Thoracic aorta (tissue), 2 donors: Measurements from ENCODE around the gene ALOX12B. TPM values are rescaled to one million over a fixed set of nuclear protein-coding genes. Genes with fewer than 3 reads are reported as not detected.

Source experiments
- ATAC-seq: fragments of 150-250 bp; one replicate; pipeline ENCODE4 v1.8.0; 2017; ENCODE audit warnings: low read depth; ENCODE audit not compliant: insufficient number of reproducible peaks, low FRiP score
- DNase-seq: peaks from one replicate; pipeline ENCODE4 v3.0.0-alpha.2; 2020; ENCODE audit warnings: low spot score
- H3K27ac ChIP-seq, 2 donors: fragments of 200-600 bp; sonication (generic); 1 replicate in 1 of 2; 2 replicates in 1 of 2; pipeline ENCODE4 v1.5.1; 2016; ENCODE audit warnings: mild to moderate bottlenecking in 2 of 2, moderate library complexity in 2 of 2
- H3K27me3 ChIP-seq: fragments of 200-600 bp; sonication (generic); replicated peaks from 2 replicates; pipeline ENCODE4 v1.6.0; 2016; ENCODE audit warnings: mild to moderate bottlenecking; ENCODE audit not compliant: insufficient read depth
- H3K36me3 ChIP-seq: fragments of 200-600 bp; sonication (generic); one replicate; pipeline ENCODE4 v1.5.1; 2016
- H3K4me1 ChIP-seq, 2 donors: fragments of 200-600 bp; sonication (generic); 1 replicate in 1 of 2; 2 replicates in 1 of 2; pipeline versions ENCODE4 v1.5.1 to v1.6.0; 2016; ENCODE audit warnings: low read depth in 2 of 2, mild to moderate bottlenecking in 1 of 2; ENCODE audit not compliant: control insufficient read depth in 1 of 2
- H3K4me3 ChIP-seq: fragments of 200-600 bp; sonication (generic); 2 replicates; pipeline ENCODE4 v1.5.1; 2016; ENCODE audit warnings: mild to moderate bottlenecking
- H3K9me3 ChIP-seq: fragments of 200-600 bp; sonication (generic); 2 replicates; pipeline ENCODE4 v1.5.1; 2016
- total RNA-seq, 2 donors: library from RNA; depleted of rRNA; stranded (reverse); fragments of >200 nt; gene quantifications; one replicate each; pipeline versions ENCODE4 v1.1.0 to v1.2.3, GENCODE V29; 2016
- TF ChIP-seq, protein P1 (sequence below): fragments of 200-600 bp; sonication (generic); IDR thresholded peaks from one replicate; pipeline ENCODE4 v1.5.1; 2019; ENCODE audit warnings: antibody characterized with exemption

ALOX12B gene
- total RNA-seq, 2 donors from 2014 or later, result not detected

GRCh38 chr17:8123695-8124349 lies 36.3 kb upstream of the ALOX12B start, which contains the start of gene HES7:
Gene HES7 (minus strand): TSS chr17:8124106. CDS start chr17:8124084, 22 bp downstream.
- Histone ChIP-seq H3K4me3 (peak within 1 kb of the TSS; percentile 80), H3K27ac (no peak within 1 kb of the TSS), H3K4me1 (peaks cover 44 to 58% of the 10 kb centered on the region in 2 donors), H3K9me3 (no peaks in the 10 kb centered on the region), H3K36me3 (no peaks in the 10 kb centered on the region), H3K27me3 (no peaks in the 10 kb centered on the region)
- TF ChIP-seq, protein P1, sequence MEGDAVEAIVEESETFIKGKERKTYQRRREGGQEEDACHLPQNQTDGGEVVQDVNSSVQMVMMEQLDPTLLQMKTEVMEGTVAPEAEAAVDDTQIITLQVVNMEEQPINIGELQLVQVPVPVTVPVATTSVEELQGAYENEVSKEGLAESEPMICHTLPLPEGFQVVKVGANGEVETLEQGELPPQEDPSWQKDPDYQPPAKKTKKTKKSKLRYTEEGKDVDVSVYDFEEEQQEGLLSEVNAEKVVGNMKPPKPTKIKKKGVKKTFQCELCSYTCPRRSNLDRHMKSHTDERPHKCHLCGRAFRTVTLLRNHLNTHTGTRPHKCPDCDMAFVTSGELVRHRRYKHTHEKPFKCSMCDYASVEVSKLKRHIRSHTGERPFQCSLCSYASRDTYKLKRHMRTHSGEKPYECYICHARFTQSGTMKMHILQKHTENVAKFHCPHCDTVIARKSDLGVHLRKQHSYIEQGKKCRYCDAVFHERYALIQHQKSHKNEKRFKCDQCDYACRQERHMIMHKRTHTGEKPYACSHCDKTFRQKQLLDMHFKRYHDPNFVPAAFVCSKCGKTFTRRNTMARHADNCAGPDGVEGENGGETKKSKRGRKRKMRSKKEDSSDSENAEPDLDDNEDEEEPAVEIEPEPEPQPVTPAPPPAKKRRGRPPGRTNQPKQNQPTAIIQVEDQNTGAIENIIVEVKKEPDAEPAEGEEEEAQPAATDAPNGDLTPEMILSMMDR, result no peak
- DNase-seq, result no peak
- ATAC-seq, result no peak

- Histone ChIP-seq H3K36me3 (no peaks in the 10 kb centered on the region), H3K9me3 (no peaks in the 10 kb centered on the region), H3K27ac (no peak overlapping the region), H3K4me3 (peak overlapping the region; percentile 80), H3K4me1 (peaks cover 49 to 64% of the 10 kb centered on the region in 2 donors), H3K27me3 (no peaks in the 10 kb centered on the region)
- TF ChIP-seq, protein P1, result no peak
- DNase-seq (no peak), ATAC-seq (no peak)
Observed at GRCh38 chr17:8122924-8123694, 35.6 kb upstream of the ALOX12B start.

DNA sequence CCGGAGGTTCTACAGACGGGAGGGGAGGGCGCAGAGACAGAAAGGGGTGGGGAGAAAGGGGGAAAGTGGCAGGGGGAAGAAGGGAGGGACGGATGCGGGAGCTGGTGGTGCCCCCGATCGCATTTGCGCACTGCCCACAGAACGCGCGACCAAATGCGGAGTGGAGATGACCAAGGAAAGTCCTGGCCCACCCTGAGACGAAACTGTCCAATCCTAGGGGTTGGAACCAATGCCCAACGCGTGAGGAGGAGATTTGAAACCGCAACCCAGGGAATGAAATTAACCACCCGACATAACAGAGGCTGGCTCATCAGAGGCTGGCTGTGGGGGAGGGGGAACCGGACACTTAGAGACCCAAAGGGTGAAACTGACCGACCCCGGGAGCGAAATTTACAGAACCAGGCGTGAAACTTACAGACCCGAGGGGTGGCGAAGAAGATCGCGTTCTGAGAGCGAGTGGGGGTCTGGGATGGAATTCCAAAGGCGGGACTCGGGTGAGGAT lies 35.0 kb upstream of the ALOX12B start:
- ATAC-seq, result no peak
- TF ChIP-seq, protein P1, result no peak
- Histone ChIP-seq H3K27ac (no peak overlapping the region), H3K4me3 (peak overlapping the region; percentile 80), H3K36me3 (no peaks in the 10 kb centered on the region), H3K9me3 (no peaks in the 10 kb centered on the region), H3K4me1 (peaks cover 55 to 70% of the 10 kb centered on the region in 2 donors), H3K27me3 (no peaks in the 10 kb centered on the region)
- DNase-seq, result no peak

DNA sequence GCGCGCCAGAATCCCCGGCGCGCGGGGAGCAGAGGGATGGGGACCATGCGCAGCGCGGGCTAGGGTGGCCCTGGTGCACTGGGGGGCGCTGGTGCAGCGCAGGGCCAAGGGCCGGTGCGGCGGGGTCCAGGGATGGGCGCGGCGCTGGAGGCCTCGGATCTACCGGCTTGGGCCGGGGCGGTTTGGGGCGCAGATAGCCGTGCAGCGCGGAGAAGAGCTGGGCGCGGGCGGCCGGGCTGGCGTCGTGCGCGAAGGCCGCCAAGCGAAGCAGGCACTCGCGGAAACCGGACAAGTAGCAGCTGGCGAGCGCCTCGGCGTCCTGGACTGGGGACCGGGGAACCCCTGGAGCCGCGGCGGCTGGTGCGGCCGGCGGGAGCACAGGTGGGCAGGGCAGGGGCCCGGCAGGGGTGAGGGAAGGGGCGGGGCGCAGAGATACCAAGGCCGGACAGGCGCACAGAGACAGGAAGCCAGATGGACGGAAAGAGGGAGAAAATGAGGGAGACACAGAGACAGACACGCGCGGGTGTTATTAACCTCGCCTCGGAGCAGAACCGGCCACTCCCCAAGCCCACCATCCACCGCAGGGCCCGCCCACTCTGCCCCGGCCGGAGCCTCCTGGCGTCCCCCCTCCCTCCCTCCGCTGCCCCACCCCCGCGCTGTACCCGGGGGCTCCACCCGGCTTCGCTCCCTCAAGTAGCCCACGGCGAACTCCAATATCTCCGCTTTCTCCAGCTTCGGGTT lies 34.3 kb upstream of the ALOX12B start:
- TF ChIP-seq, protein P1, result peak; percentile 30
- Histone ChIP-seq H3K36me3 (no peaks in the 10 kb centered on the region), H3K9me3 (no peaks in the 10 kb centered on the region), H3K27me3 (peaks cover under 1% of the 10 kb centered on the region), H3K4me1 (peaks cover 55 to 73% of the 10 kb centered on the region in 2 donors), H3K27ac (no peak overlapping the region), H3K4me3 (peak overlapping the region; percentile 80)
- ATAC-seq, result no peak
- DNase-seq, result no peak

GRCh38 chr17:8121407-8121680 lies 33.8 kb upstream of the ALOX12B start:
- peak overlapping the region; percentile 80 for H3K4me3 ChIP-seq
- no peaks in the 10 kb centered on the region for H3K36me3 ChIP-seq
- TF ChIP-seq, protein P1, result no peak
- H3K9me3 ChIP-seq, result no peaks in the 10 kb centered on the region
- H3K27ac ChIP-seq, result no peak overlapping the region
- H3K27me3 ChIP-seq, result peaks cover 6% of the 10 kb centered on the region
- DNase-seq (no peak), ATAC-seq (no peak)
- H3K4me1 ChIP-seq, result peaks cover 55 to 73% of the 10 kb centered on the region in 2 donors
